ENCODE measurements around the gene TMEM273. TPM values are rescaled to one million over a fixed set of nuclear protein-coding genes. Genes with fewer than 3 reads are reported as not detected.

TMEM273 gene
- total RNA-seq, 1 donor from 2014 or later = not detected

GRCh38 chr10:49173853-49174252, 14.3 kb downstream of the TMEM273 start:
- Histone ChIP-seq H3K4me3 (ENCODE audit: low read depth, low read length) (no peak overlapping the region), H3K27me3 (ENCODE audit: control insufficient read depth, insufficient read depth, low read length) (no peaks in the 10 kb centered on the region), H3K36me3 (ENCODE audit: control insufficient read depth, insufficient read depth, low read length) (no peaks in the 10 kb centered on the region)
- no peak for DNase-seq (ENCODE audit: low read depth)
- no peak for FAIRE-seq
- TF ChIP-seq, protein P1, sequence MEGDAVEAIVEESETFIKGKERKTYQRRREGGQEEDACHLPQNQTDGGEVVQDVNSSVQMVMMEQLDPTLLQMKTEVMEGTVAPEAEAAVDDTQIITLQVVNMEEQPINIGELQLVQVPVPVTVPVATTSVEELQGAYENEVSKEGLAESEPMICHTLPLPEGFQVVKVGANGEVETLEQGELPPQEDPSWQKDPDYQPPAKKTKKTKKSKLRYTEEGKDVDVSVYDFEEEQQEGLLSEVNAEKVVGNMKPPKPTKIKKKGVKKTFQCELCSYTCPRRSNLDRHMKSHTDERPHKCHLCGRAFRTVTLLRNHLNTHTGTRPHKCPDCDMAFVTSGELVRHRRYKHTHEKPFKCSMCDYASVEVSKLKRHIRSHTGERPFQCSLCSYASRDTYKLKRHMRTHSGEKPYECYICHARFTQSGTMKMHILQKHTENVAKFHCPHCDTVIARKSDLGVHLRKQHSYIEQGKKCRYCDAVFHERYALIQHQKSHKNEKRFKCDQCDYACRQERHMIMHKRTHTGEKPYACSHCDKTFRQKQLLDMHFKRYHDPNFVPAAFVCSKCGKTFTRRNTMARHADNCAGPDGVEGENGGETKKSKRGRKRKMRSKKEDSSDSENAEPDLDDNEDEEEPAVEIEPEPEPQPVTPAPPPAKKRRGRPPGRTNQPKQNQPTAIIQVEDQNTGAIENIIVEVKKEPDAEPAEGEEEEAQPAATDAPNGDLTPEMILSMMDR (IDR thresholded peaks at IDR 0.05; ENCODE audit: insufficient read depth, low read length, severe bottlenecking) = no peak

DNA sequence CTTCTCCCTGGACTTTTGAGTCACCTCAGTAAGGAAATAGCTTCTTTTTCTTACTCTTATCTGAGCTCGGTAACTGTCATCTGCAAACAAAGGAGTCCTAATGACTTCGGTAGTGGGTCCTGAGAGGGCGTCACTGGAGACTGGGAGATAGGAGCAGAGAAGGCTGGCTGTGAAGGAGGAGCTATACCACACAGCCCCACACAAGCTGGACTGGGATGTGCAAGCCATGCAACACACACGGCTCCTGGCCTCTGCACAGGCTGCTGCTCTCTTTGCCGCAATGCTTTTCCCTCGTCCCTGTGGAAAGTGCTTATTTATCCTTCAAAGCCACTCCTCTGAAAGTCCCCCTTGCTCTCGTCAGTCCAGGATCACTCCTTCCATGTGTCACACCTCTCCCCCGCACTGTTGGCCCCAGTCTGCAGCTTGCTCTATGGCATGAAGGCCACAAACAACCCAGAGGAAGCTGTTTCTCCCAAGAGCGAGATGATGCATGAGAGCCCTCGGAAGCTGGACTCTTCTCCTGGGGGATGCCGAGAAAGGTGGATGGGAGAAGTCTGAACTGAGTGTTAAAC, 14.9 kb downstream of the TMEM273 start:
- TF ChIP-seq, protein P1 (IDR thresholded peaks at IDR 0.05; ENCODE audit: insufficient read depth, low read length, severe bottlenecking) = no peak
- Histone ChIP-seq H3K27me3 (ENCODE audit: control insufficient read depth, insufficient read depth, low read length) (no peaks in the 10 kb centered on the region), H3K36me3 (ENCODE audit: control insufficient read depth, insufficient read depth, low read length) (no peaks in the 10 kb centered on the region), H3K4me3 (ENCODE audit: low read depth, low read length) (no peak overlapping the region)
- DNase-seq (ENCODE audit: low read depth) (no peak), FAIRE-seq (no peak)

- H3K36me3 ChIP-seq (ENCODE audit: control insufficient read depth, insufficient read depth, low read length) = no peaks in the 10 kb centered on the region
- TF ChIP-seq, protein P1 (IDR thresholded peaks at IDR 0.05; ENCODE audit: insufficient read depth, low read length, severe bottlenecking) = no peak
- DNase-seq (ENCODE audit: low read depth) = no peak
- FAIRE-seq = no peak
- no peaks in the 10 kb centered on the region for H3K27me3 ChIP-seq (ENCODE audit: control insufficient read depth, insufficient read depth, low read length)
- H3K4me3 ChIP-seq (ENCODE audit: low read depth, low read length) = no peak overlapping the region
These were observed 15.4 kb downstream of the TMEM273 start for GRCh38 chr10:49172777-49173132.

DNA sequence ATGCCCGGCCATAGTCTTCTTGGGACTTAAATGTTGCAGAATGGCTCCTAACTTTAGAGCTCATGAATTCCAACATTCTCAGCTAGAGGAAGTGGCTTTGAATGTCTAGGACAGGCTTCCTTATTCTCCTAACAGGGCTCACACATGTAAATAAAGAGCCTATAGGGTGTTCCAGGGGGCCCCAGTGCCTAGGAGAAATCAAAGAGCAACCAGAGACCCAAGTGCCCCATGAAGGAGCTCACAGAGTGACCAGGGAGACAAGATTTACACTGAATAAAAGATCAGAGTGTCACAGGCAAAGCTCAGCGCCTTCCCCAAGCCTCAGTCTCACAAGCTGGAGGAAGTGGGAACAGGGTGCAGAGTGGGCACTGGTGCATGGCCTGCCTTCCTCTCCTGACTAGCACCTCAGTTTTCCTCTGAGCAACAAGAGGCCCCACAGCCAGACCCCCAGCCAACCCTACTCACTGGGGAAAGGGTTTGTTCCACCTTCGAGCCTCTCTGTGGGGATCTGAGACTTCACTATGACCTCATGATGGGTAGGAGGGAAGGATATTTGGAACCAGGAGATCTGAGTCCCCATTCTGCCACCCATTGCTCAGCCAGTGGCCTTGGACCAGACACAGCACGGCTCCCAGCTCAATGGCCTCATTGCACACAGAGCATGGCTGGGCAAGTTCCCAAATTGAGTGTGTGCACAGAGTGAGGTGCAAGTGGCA, 16.0 kb downstream of the TMEM273 start:
- H3K4me3 ChIP-seq (ENCODE audit: low read depth, low read length) = no peak overlapping the region
- no peak for DNase-seq (ENCODE audit: low read depth)
- no peaks in the 10 kb centered on the region for H3K27me3 ChIP-seq (ENCODE audit: control insufficient read depth, insufficient read depth, low read length)
- H3K36me3 ChIP-seq (ENCODE audit: control insufficient read depth, insufficient read depth, low read length) = no peaks in the 10 kb centered on the region
- peak; percentile 32 for FAIRE-seq
- TF ChIP-seq, protein P1 (IDR thresholded peaks at IDR 0.05; ENCODE audit: insufficient read depth, low read length, severe bottlenecking) = no peak

DNA sequence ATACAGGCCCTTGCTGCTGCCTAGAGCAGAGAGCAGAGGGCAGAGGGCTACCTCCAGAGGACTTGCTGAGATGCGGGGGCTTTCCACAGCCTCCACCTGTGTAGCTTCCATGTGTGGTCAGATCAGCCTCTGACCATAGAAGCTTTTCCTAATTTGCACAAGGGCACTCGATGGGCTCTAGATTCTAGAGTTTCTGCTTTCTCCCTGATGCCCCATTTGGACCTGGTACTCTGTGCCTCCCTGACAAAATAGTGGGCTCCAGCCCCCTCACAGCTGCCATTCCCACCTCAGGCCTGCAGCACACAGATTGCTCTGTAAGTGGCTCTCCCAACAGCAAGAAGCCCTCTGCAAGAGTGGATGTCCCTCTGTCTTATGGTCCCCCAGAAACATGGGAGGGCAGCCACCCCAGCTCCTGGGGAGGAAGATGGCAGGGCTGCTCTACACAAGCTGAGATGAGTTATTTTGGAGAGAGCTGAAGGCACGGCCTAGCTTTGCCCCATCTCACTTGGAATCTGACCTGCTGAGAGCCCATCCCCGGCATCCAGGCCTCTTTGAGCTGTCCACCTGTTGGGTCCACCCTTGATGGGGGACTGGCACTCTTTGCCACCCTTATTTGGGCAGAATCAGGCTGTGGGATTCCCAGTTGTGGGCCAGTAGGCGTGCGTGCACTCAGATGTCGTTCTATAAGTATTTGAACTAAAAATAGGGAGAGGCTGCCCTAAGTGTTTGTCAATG, 16.7 kb downstream of the TMEM273 start:
- DNase-seq (ENCODE audit: low read depth) (no peak), FAIRE-seq (no peak)
- TF ChIP-seq, protein P1 (IDR thresholded peaks at IDR 0.05; ENCODE audit: insufficient read depth, low read length, severe bottlenecking) = no peak
- no peaks in the 10 kb centered on the region for H3K27me3 ChIP-seq (ENCODE audit: control insufficient read depth, insufficient read depth, low read length)
- no peaks in the 10 kb centered on the region for H3K36me3 ChIP-seq (ENCODE audit: control insufficient read depth, insufficient read depth, low read length)
- H3K4me3 ChIP-seq (ENCODE audit: low read depth, low read length) = no peak overlapping the region

Data from bronchial epithelial cell (primary cell).